Naive thymus-derived CD4-positive, alpha-beta T cell (primary cell): ENCODE results near the gene ADORA2A. TPM values are rescaled to one million over a fixed set of nuclear protein-coding genes. Genes with fewer than 3 reads are reported as not detected.

ENCODE experiments used
- ATAC-seq: fragments of 150-1000 bp; cut with Tn5 transposase; 2 replicates; pipeline ENCODE4 v1.10.0; 2021; ENCODE audit warnings: mild to moderate bottlenecking, moderate library complexity
- CTCF ChIA-PET: fragments of 350-600 bp; sonication (Branson Sonifier 250); formaldehyde crosslinking; loops from one replicate; lab custom pipeline; 2021; ENCODE audit warnings: antibody characterized with exemption; lab: Charles Lee
- POLR2A ChIA-PET: fragments of 350-600 bp; sonication (Branson Sonifier 250); formaldehyde crosslinking; loops from one replicate; lab custom pipeline; 2021; ENCODE audit warnings: antibody characterized with exemption, inconsistent platforms; lab: Charles Lee
- DNase-seq, 9 donors: peaks; one replicate each; pipeline versions ENCODE4 v3.0.0 to v3.0.0-alpha.2; 2020 to 2022; ENCODE audit warnings: mixed read lengths in 1 of 9
- H3K27ac ChIP-seq: one replicate; pipeline ENCODE4 v1.7.0; 2013; ENCODE audit warnings: mild to moderate bottlenecking, low read depth, low read length, moderate library complexity
- H3K27me3 ChIP-seq, 2 donors: one replicate each; pipeline ENCODE4 v1.7.0; 2013; ENCODE audit warnings: low read length in 2 of 2, mild to moderate bottlenecking in 2 of 2, moderate library complexity in 2 of 2; ENCODE audit not compliant: control insufficient read depth in 2 of 2, insufficient read depth in 2 of 2
- H3K36me3 ChIP-seq, 3 experiments: 1 replicate in 2 of 3; 2 replicates in 1 of 3; pipeline ENCODE4 v1.7.0; 2013; ENCODE audit warnings: low read length in 3 of 3, mild to moderate bottlenecking in 3 of 3, moderate library complexity in 1 of 3; ENCODE audit not compliant: insufficient read depth in 3 of 3, control insufficient read depth in 2 of 3
- H3K4me1 ChIP-seq, 2 donors: one replicate each; pipeline ENCODE4 v1.7.0; 2013; ENCODE audit warnings: low read length in 2 of 2, mild to moderate bottlenecking in 2 of 2, moderate library complexity in 1 of 2; ENCODE audit not compliant: control insufficient read depth in 2 of 2, insufficient read depth in 2 of 2
- H3K4me3 ChIP-seq: 2 replicates; pipeline ENCODE4 v1.7.0; 2013; ENCODE audit warnings: mild to moderate bottlenecking, low read length
- H3K9me3 ChIP-seq, 3 experiments: 1 replicate in 2 of 3; 2 replicates in 1 of 3; pipeline ENCODE4 v1.7.0; 2013; ENCODE audit warnings: low read length in 3 of 3; ENCODE audit not compliant: control insufficient read depth in 2 of 3
- H3K27ac Mint-ChIP-seq, 9 donors: one replicate each; pipeline ENCODE4 v1.8.0; 2020 to 2022; ENCODE audit warnings: mixed read lengths in 9 of 9, mild to moderate bottlenecking in 8 of 9, moderate library complexity in 5 of 9, inconsistent platforms in 2 of 9
- H3K27me3 Mint-ChIP-seq, 5 donors: one replicate each; pipeline ENCODE4 v1.8.0; 2021 to 2022; ENCODE audit warnings: mixed read lengths in 5 of 5, mild to moderate bottlenecking in 1 of 5
- H3K36me3 Mint-ChIP-seq, 5 donors: one replicate each; pipeline ENCODE4 v1.8.0; 2020 to 2022; ENCODE audit warnings: mixed read lengths in 5 of 5, mild to moderate bottlenecking in 3 of 5, inconsistent platforms in 1 of 5
- H3K4me1 Mint-ChIP-seq, 7 donors: one replicate each; pipeline ENCODE4 v1.8.0; 2020 to 2022; ENCODE audit warnings: mixed read lengths in 7 of 7, mild to moderate bottlenecking in 3 of 7, inconsistent platforms in 1 of 7
- H3K4me3 Mint-ChIP-seq, 10 donors: one replicate each; pipeline ENCODE4 v1.8.0; 2020 to 2022; ENCODE audit warnings: mild to moderate bottlenecking in 10 of 10, mixed read lengths in 10 of 10, moderate library complexity in 6 of 10, inconsistent platforms in 2 of 10
- H3K9me3 Mint-ChIP-seq, 11 donors: one replicate each; pipeline ENCODE4 v1.8.0; 2020 to 2022; ENCODE audit warnings: mixed read lengths in 11 of 11, mild to moderate bottlenecking in 4 of 11, inconsistent platforms in 1 of 11, moderate library complexity in 1 of 11
- intact Hi-C, 2 donors: fragments of 100-400 bp; cut with micrococcal nuclease; formaldehyde crosslinking; loops; one replicate each; pipeline ENCODE4 v1.15.1; 2023
- polyA plus RNA-seq, 2 donors: library from polyadenylated mRNA; unstranded; fragments of 300-500 nt; fragmentation: Illumina TruSeq; gene quantifications; one replicate each; pipeline ENCODE4 v1.2.3, GENCODE V29; 2021
- total RNA-seq, 6 experiments: library from RNA in 5 of 6; stranded (reverse) in 5 of 6; gene quantifications; 1 replicate in 5 of 6; 2 replicates in 1 of 6; pipeline ENCODE4 v1.2.3 and lab custom pipeline; 2021 to 2026

Gene ADORA2A
- total and polyA plus RNA-seq, 7 experiments from 2014 or later, result 22.5 to 127 (median 41.6) TPM

DNA sequence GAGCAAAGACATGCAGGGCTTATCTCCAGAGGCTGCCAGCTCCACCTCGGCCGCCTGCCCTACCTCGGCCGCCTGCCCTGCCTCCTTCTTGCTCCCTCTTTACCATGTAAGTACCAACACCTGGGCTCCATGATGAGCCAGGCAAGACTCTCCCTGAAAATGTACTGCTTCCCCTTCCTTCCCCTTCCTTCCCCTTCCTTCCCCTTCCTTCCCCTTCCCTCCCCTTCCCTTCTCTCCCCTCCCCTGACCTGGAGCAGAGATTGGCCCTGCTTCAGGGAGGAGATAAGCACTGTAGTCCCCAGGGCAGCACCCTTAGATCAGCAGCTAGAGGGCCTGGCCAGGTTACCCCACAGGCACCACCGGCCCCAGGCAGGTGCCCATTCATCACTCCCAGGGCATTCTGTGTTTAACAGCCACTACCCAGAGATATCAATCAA lies 25.4 kb upstream of the ADORA2A start:
- POLR2A ChIA-PET, result interaction anchor here (0.6 kb wide), 1 partner anchor 115 kb away, joined by 3 read pairs; no protein-coding TSS in a partner anchor
- Histone ChIP-seq H3K27me3 (no peaks in the 10 kb centered on the region), H3K36me3 (peaks cover 0 to 25% (median 0%) of the 10 kb centered on the region in 3 experiments), H3K4me3 (no peak overlapping the region), H3K9me3 (no peaks in the 10 kb centered on the region), H3K27ac (no peak overlapping the region), H3K4me1 (peaks cover 0 to 10% of the 10 kb centered on the region in 2 donors)
- H3K4me1 Mint-ChIP-seq, result peaks cover 17 to 57% (median 38%) of the 10 kb centered on the region in 7 donors
- CTCF ChIA-PET, result no interaction called here
- no peaks in the 10 kb centered on the region for H3K27me3 Mint-ChIP-seq
- peak overlapping the region in 2 of 9 donors; percentile 62 to 70 for H3K27ac Mint-ChIP-seq
- peaks cover 0 to 34% (median 15%) of the 10 kb centered on the region in 5 donors for H3K36me3 Mint-ChIP-seq
- H3K9me3 Mint-ChIP-seq, result no peaks in the 10 kb centered on the region
- DNase-seq (no peak), ATAC-seq (no peak)
- intact Hi-C loops, result no loop called here
- H3K4me3 Mint-ChIP-seq, result no peak overlapping the region

DNA sequence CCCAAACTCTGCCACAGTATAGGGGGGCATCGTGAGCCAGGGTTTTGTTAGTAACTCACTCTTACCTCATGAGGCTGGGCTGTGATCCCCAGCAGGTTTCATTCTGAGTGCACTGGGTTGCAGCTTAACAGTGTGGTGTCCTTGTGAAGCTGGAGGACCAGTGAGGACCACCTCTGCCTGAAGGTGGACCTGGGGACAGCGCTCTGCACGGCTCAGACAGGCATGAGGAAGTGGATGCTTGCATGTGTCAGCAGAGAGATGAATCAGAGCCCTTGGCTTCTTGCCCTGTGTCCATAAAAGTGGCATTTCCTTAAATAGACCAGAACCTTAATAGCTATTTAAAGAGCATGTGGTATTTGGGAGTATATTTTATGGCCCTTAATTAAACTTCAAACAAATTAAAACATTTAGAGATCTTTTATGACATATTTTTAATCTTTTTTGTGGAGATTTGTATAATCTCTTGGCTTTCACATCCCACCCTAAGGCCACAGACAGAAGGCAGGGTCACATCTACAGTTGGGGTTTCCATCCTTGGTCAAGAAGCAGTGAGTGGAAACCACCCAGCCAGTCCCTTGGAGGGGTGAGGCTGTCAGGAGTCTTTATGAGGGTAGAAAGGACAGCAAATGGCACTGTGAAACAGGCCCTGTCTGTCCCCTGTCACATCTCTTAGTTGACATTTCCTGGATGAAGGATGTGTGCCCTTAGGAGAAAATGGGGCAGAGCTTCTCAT lies 24.8 kb upstream of the ADORA2A start:
- Histone ChIP-seq H3K4me3 (no peak overlapping the region), H3K36me3 (peaks cover 0 to 25% (median 0%) of the 10 kb centered on the region in 3 experiments), H3K27ac (no peak overlapping the region), H3K27me3 (no peaks in the 10 kb centered on the region), H3K9me3 (no peaks in the 10 kb centered on the region), H3K4me1 (peaks cover 0 to 14% of the 10 kb centered on the region in 2 donors)
- peaks cover 23 to 63% (median 43%) of the 10 kb centered on the region in 7 donors for H3K4me1 Mint-ChIP-seq
- ChIA-PET POLR2A (interaction anchor here (0.6 kb wide), 1 partner anchor 115 kb away, joined by 3 read pairs; no protein-coding TSS in a partner anchor), CTCF (no interaction called here)
- H3K36me3 Mint-ChIP-seq, result peaks cover 0 to 32% (median 15%) of the 10 kb centered on the region in 5 donors
- DNase-seq, result no peak
- peak; percentile 78 for ATAC-seq
- H3K27me3 Mint-ChIP-seq, result no peaks in the 10 kb centered on the region
- no peak overlapping the region for H3K4me3 Mint-ChIP-seq
- H3K27ac Mint-ChIP-seq, result peak overlapping the region in 3 of 9 donors; percentile 62 to 72 (median 68)
- no peaks in the 10 kb centered on the region for H3K9me3 Mint-ChIP-seq
- intact Hi-C loops, result no loop called here

DNA sequence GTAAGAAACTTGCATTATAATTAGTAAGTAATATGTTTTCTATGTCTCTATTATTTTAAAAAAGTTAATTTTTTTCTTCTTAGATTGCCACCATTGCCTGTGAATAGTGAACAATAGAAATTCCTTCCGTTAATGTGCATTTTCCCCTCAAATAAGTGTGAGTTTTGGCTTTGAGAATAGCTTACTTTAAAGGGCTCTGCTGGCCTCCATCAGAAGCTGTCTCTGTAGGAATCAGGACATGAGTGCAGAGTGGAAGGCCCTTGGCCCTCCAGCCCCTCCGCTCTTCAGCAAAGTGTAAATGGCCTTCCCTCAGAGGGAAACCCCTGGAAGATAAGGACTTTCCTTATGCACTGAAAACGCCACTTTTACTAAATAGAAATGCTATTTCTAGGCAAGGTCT lies 24.1 kb upstream of the ADORA2A start:
- Mint-ChIP-seq H3K4me3 (no peak overlapping the region), H3K9me3 (no peaks in the 10 kb centered on the region), H3K27me3 (no peaks in the 10 kb centered on the region), H3K4me1 (peaks cover 28 to 63% (median 41%) of the 10 kb centered on the region in 7 donors), H3K27ac (peak overlapping the region in 2 of 9 donors; percentile 24 to 72), H3K36me3 (peaks cover 0 to 32% (median 13%) of the 10 kb centered on the region in 5 donors)
- Histone ChIP-seq H3K4me1 (peaks cover 0 to 14% of the 10 kb centered on the region in 2 donors), H3K27ac (no peak overlapping the region), H3K36me3 (peaks cover 0 to 29% (median 0%) of the 10 kb centered on the region in 3 experiments), H3K27me3 (no peaks in the 10 kb centered on the region), H3K9me3 (no peaks in the 10 kb centered on the region), H3K4me3 (no peak overlapping the region)
- ChIA-PET POLR2A (no interaction called here), CTCF (no interaction called here)
- intact Hi-C loops, result no loop called here
- DNase-seq (no peak), ATAC-seq (no peak)

DNA sequence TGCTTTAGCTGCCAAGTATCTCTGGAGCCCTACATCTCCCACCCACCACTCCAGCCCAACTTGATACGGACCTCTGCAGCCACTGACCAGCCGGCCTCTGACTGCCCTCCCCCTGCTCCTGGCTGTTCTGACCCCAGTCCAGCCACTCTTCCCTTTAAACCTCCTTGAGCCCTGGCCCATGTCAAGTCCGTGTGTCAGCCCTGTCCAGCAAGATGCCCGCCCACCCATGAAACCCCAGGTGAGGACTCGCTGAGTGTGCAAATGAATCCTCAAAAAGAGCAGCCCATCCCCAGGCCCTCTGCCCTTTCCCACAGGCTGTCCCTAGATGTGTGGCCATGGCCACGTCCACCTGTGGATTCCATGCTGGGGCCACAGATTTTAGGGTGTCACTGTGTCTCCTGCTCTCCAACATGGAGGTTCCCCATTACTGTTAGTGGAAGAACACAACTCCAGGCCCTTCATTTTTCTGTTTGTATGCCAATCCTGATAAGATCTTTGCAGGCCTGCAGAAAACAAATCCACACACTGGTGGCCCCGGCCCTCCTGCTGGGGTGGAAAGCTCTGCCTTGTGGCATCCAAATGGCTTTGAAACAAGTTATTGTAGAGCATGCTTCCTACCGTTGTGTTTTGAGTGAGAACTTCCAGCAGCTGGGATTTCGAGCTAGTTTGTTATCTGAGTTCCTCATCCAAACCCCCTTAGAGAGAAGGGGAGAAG lies 22.7 kb upstream of the ADORA2A start:
- H3K27ac ChIP-seq, result no peak overlapping the region
- no peak for DNase-seq
- H3K36me3 Mint-ChIP-seq, result peaks cover 0 to 28% (median 9%) of the 10 kb centered on the region in 5 donors
- H3K4me3 ChIP-seq, result no peak overlapping the region
- H3K9me3 Mint-ChIP-seq, result no peaks in the 10 kb centered on the region
- POLR2A ChIA-PET, result no interaction called here
- ATAC-seq, result no peak
- peaks cover 2 to 14% of the 10 kb centered on the region in 2 donors for H3K4me1 ChIP-seq
- H3K4me3 Mint-ChIP-seq, result no peak overlapping the region
- H3K9me3 ChIP-seq, result no peaks in the 10 kb centered on the region
- peaks cover 28 to 57% (median 40%) of the 10 kb centered on the region in 7 donors for H3K4me1 Mint-ChIP-seq
- peak overlapping the region in 4 of 9 donors; percentile 8 to 70 (median 44) for H3K27ac Mint-ChIP-seq
- H3K27me3 ChIP-seq, result no peaks in the 10 kb centered on the region
- intact Hi-C loops, result no loop called here
- no peaks in the 10 kb centered on the region for H3K27me3 Mint-ChIP-seq
- peaks cover 0 to 33% (median 0%) of the 10 kb centered on the region in 3 experiments for H3K36me3 ChIP-seq
- CTCF ChIA-PET, result no interaction called here

DNA sequence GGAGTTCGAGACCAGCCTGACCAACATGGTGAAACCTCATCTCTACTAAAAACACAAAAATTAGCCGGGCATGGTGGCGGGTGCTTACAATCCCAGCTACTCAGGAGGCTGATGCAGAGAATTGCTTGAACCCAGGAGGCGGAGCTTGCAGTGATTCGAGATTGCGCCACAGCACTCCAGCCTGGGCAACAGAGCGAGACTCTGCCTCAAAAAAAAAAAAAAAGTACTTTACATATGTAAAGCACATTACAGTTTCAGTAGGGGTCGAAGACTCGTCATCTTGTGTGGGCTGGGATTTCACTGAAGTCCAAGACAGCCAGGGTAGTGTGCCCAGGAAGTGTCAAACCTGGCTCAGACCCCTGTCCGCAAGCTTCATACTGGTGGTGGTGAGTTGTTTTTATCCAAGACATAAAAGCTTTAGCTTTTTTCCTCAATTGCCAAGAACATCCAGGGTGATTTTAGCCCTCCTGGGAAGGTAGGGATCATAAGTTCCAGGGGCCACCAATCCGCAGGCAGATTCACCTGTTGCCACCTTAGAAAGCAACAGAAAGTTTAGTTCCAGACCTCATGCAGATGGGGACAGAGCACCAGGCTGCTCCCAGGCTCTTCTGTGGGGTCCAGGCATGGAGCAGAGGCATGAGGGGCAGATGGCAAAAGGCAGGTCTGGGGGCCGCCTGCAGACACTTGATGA lies 21.6 kb upstream of the ADORA2A start:
- Histone ChIP-seq H3K27ac (no peak overlapping the region), H3K4me3 (no peak overlapping the region), H3K4me1 (peaks cover 12 to 14% of the 10 kb centered on the region in 2 donors), H3K36me3 (peaks cover 0 to 37% (median 0%) of the 10 kb centered on the region in 3 experiments), H3K9me3 (no peaks in the 10 kb centered on the region), H3K27me3 (no peaks in the 10 kb centered on the region)
- Mint-ChIP-seq H3K4me3 (peak overlapping the region in 2 of 10 donors; percentile 6 to 72), H3K27me3 (no peaks in the 10 kb centered on the region), H3K4me1 (peaks cover 26 to 57% (median 42%) of the 10 kb centered on the region in 7 donors), H3K9me3 (no peaks in the 10 kb centered on the region), H3K36me3 (peaks cover 0 to 26% (median 6%) of the 10 kb centered on the region in 5 donors), H3K27ac (peak overlapping the region in 3 of 9 donors; percentile 59 to 77 (median 68))
- ChIA-PET POLR2A (no interaction called here), CTCF (no interaction called here)
- no peak for DNase-seq
- ATAC-seq, result no peak
- intact Hi-C loops, result no loop called here
